ENCODE measurements around the gene PACS2.
A peak's percentile ranks its signal among the peaks of the same experiment; 100 is the strongest.

PACS2 gene

DNA sequence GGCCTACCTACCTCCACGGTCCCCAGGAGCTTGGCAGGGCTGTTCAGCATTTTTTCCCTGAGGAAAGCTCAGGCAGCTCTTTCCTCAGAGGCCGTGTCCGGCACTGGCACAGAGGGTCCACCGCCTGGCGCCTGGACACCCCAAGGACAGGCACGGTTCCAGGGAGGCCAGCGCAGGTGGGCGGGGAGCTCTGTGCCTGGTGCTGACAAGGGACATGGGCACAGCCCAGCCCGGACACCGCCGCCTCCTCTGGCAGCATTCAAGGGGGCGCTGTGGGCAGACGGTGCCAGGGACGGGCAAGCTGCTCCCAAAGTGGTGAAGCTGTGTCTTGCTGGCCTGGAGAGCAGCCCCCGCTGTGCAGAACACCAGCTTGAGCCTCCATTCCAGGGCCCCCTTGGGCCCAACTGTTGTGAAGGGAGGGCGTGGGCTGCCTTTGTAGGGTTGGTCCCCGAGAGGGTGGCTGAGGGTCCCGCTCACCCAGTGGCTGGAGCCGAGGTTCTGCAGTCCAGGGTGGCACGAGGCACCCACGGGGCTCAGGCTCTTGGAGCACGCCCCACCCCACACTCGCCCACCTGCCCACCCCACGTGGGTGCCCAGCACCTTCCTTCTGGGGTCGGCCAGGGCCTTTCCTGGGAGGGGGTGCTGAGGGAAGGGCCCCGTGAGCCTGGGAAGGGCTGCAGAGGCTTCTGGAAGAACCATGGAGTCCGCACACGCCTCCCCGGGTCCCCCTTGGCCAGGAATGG lies 54.5 kb downstream of the PACS2 start:
- TF ChIP-seq, protein P1, sequence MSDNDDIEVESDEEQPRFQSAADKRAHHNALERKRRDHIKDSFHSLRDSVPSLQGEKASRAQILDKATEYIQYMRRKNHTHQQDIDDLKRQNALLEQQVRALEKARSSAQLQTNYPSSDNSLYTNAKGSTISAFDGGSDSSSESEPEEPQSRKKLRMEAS (IDR thresholded peaks at IDR 0.05; ENCODE audit: low read depth, low read length) = no peak
- TF ChIP-seq, protein P2, sequence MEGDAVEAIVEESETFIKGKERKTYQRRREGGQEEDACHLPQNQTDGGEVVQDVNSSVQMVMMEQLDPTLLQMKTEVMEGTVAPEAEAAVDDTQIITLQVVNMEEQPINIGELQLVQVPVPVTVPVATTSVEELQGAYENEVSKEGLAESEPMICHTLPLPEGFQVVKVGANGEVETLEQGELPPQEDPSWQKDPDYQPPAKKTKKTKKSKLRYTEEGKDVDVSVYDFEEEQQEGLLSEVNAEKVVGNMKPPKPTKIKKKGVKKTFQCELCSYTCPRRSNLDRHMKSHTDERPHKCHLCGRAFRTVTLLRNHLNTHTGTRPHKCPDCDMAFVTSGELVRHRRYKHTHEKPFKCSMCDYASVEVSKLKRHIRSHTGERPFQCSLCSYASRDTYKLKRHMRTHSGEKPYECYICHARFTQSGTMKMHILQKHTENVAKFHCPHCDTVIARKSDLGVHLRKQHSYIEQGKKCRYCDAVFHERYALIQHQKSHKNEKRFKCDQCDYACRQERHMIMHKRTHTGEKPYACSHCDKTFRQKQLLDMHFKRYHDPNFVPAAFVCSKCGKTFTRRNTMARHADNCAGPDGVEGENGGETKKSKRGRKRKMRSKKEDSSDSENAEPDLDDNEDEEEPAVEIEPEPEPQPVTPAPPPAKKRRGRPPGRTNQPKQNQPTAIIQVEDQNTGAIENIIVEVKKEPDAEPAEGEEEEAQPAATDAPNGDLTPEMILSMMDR (IDR thresholded peaks at IDR 0.05; ENCODE audit: low read depth, low read length) = no peak
- TF ChIP-seq POLR2A (IDR thresholded peaks at IDR 0.05; ENCODE audit: extremely low read depth, insufficient read length) (no peak), MYC (IDR thresholded peaks at IDR 0.05; ENCODE audit: low read depth, low read length) (no peak)

DNA sequence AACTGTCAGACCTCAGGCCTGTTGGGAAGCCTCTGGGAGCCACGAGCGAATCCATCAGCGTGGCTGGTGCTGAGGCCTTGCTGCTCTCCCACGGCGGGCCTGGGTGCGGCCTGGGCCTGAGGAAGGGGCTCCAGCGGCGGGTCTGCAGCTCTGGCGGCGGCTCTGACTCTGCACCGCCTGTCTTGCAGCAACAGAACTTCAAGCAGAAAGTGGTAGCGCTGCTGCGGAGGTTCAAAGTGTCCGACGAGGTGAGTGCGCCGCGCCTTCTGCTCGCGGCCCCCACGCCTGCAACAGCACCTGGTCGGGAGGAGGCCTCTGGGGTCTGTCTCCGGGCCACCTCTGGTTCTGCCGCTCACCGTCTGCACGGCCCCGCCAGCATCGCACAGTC lies 55.1 kb downstream of the PACS2 start:
- DNase-seq (ENCODE audit: low read depth) = no peak
- H3K4me3 ChIP-seq (ENCODE audit: low read depth, low read length) = no peak overlapping the region
- TF ChIP-seq POLR2A (IDR thresholded peaks at IDR 0.05; ENCODE audit: extremely low read depth, insufficient read length) (no peak), MYC (IDR thresholded peaks at IDR 0.05; ENCODE audit: low read depth, low read length) (no peak)
- TF ChIP-seq, protein P1 (IDR thresholded peaks at IDR 0.05; ENCODE audit: low read depth, low read length) = no peak
- TF ChIP-seq, protein P2 (IDR thresholded peaks at IDR 0.05; ENCODE audit: low read depth, low read length) = no peak

More for the DNA sequence above, 54.5 kb downstream of the PACS2 start:
- no peak for DNase-seq (ENCODE audit: low read depth)
- no peak overlapping the region for H3K4me3 ChIP-seq (ENCODE audit: low read depth, low read length)

DNA sequence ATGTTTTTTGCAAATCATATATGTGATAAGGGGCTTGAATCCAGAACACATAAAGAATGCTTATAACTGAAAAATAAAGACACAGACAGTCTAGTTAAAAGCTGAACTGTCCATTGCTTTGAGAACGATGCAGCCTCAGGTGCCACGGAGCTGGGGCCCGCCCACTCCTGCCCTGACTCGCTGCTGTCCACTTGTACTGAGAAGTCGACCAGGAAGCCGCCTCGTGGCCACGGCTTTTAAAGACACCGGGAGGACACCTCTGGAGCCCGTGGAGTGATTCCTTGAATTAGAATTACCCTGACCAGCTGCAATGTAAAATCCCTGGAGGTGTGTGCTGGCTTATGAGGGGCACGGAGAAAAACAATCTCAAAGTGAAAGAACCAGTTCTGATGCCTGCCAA lies 59.8 kb downstream of the PACS2 start:
- no peak overlapping the region for H3K4me3 ChIP-seq (ENCODE audit: low read depth, low read length)
- TF ChIP-seq, protein P2 (IDR thresholded peaks at IDR 0.05; ENCODE audit: low read depth, low read length) = no peak
- TF ChIP-seq, protein P1 (IDR thresholded peaks at IDR 0.05; ENCODE audit: low read depth, low read length) = no peak
- TF ChIP-seq MYC (IDR thresholded peaks at IDR 0.05; ENCODE audit: low read depth, low read length) (no peak), POLR2A (IDR thresholded peaks at IDR 0.05; ENCODE audit: extremely low read depth, insufficient read length) (no peak)
- DNase-seq (ENCODE audit: low read depth) = no peak

DNA sequence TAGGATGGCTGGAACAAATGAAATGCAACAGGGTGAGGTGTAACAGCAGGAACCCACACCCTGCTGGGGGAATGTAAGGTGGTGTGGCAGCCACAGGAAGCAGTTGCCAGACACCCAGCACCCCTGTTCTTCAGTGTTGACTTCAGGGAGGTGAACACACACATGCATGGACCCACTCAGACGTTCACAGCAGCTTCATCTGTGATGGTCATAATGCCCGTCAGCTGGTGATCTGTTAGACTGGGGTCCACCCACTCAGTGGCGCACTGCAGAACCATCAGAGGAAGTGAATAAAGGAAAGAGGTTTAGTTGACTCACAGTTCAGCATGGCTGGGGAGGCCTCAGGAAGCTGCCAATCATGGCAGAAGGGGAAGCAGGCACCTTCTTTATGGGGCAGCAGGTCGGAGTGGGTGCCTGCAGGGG lies 61.1 kb downstream of the PACS2 start:
- H3K4me3 ChIP-seq (ENCODE audit: low read depth, low read length) = no peak overlapping the region
- DNase-seq (ENCODE audit: low read depth) = peak; percentile 81
- TF ChIP-seq, protein P2 (IDR thresholded peaks at IDR 0.05; ENCODE audit: low read depth, low read length) = no peak
- TF ChIP-seq, protein P1 (IDR thresholded peaks at IDR 0.05; ENCODE audit: low read depth, low read length) = peak; percentile 43; the same call in 1 of the 2 replicates
- TF ChIP-seq POLR2A (IDR thresholded peaks at IDR 0.05; ENCODE audit: extremely low read depth, insufficient read length) (no peak), MYC (IDR thresholded peaks at IDR 0.05; ENCODE audit: low read depth, low read length) (peak; percentile 58; the same call in 1 of the 2 replicates)

DNA sequence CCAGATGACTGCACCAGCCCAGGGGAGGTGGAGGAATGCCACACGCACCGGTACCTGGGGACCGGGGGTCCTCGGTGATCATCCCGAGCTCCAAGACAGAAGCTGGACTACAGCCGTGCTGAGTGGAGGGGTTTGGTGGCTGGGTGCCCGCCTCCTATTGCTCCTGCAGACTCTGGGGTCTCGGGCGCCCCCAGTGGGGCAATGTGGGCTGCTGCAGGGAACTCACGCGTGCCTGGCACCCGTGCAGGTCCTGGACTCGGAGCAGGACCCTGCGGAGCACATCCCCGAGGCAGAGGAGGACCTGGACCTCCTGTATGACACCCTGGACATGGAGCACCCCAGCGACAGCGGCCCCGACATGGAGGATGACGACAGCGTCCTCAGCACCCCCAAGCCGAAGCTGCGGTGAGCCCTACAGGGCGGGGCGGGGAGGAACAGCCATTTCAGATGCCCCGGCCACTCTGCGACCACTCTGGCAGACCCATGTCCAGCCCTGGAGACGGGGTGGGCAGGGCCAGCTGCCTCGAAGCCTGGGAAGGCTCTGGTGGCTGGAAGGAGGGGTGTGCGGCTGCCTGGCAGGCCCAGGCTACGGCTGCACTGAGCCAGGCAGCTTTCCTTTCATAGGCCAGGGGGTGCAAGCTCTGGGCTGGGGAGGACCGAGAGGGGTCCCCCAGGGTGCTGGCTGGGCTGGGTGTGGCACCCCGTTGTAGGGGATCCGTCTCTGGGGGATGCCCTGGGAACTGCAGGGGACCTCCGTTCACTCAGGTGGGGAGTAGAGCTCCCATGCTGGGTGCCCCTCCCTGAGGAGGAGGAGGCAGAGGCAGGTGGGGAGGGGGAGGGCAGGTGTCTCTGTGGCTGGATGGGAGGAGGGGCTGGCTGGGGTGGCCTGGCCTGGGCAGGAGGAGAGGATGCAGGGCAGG lies 62.2 kb downstream of the PACS2 start:
- TF ChIP-seq, protein P1 (IDR thresholded peaks at IDR 0.05; ENCODE audit: low read depth, low read length) = no peak
- TF ChIP-seq POLR2A (IDR thresholded peaks at IDR 0.05; ENCODE audit: extremely low read depth, insufficient read length) (no peak), MYC (IDR thresholded peaks at IDR 0.05; ENCODE audit: low read depth, low read length) (no peak)
- TF ChIP-seq, protein P2 (IDR thresholded peaks at IDR 0.05; ENCODE audit: low read depth, low read length) = no peak
- no peak overlapping the region for H3K4me3 ChIP-seq (ENCODE audit: low read depth, low read length)
- DNase-seq (ENCODE audit: low read depth) = no peak
